ENCODE data around the gene FAM222B. TPM values are rescaled to one million over a fixed set of nuclear protein-coding genes. Genes with fewer than 3 reads are reported as not detected.

The FAM222B gene
- total and polyA plus RNA-seq, 2 donors (not counting 1 experiment from before 2014, with no cell fraction given): 10.8 to 23.1 TPM

- 53% methylated on average over 18 of the region's 20 CpGs for WGBS (ENCODE audit: insufficient coverage)
- no peak overlapping the region for H3K4me3 Mint-ChIP-seq
- H4K20me1 ChIP-seq (ENCODE audit: control insufficient read depth, insufficient read depth, low read length, poor library complexity, severe bottlenecking): peaks cover 70% of the 10 kb centered on the region
Observed at GRCh38 chr17:28750178-28751047, 92.2 kb downstream of the FAM222B start.

More at GRCh38 chr17:28750178-28751047, 92.2 kb downstream of the FAM222B start:
- no peaks in the 10 kb centered on the region for H3K9me3 Mint-ChIP-seq (ENCODE audit: insufficient read depth)
- Histone ChIP-seq H3K36me3 (replicated peaks in 1 of 2; ENCODE audit: control extremely low read depth in 1 of 2, control insufficient read depth in 1 of 2, extremely low read depth in 1 of 2, insufficient read depth in 2 of 2, low read length in 1 of 2) (peaks cover 0 to 63% of the 10 kb centered on the region in 2 experiments), H3K9me3 (ENCODE audit: control extremely low read depth in 1 of 3, control insufficient read depth in 2 of 3, insufficient read depth in 1 of 3, low read length in 2 of 3) (no peaks in the 10 kb centered on the region), H3K9ac (ENCODE audit: low read length) (no peak overlapping the region), H3K4me3 (ENCODE audit: control extremely low read depth in 1 of 5, extremely low read depth in 1 of 5, insufficient read depth in 1 of 5, low read depth in 2 of 5, low read length in 4 of 5) (no peak overlapping the region), H3K27ac (ENCODE audit: low read length in 2 of 2) (peak overlapping the region in 1 of 2 donors; percentile 41), H2AFZ (ENCODE audit: insufficient read depth, low read depth, low read length, poor library complexity, severe bottlenecking) (no peak overlapping the region), H3K27me3 (replicated peaks in 1 of 4; ENCODE audit: control extremely low read depth in 1 of 4, control insufficient read depth in 3 of 4, insufficient read depth in 4 of 4, low read length in 3 of 4) (no peaks in the 10 kb centered on the region), H3K4me2 (replicated peaks; ENCODE audit: low read depth, low read length, poor library complexity, severe bottlenecking) (peak overlapping the region; percentile 20), H3K79me2 (ENCODE audit: control insufficient read depth, insufficient read depth, low read length) (peaks cover 53% of the 10 kb centered on the region), H3K4me1 (ENCODE audit: control insufficient read depth in 2 of 2, insufficient read depth in 2 of 2, low read length in 2 of 2) (peaks cover 32 to 34% of the 10 kb centered on the region in 2 donors)
- ChIA-PET POLR2A (interaction anchor here (0.6 to 16.2 kb wide), 10 partner anchors 9 to 203 kb away, joined by 3 to 511 read pairs (median 6); partner anchors contain the start of genes FLOT2, NEK8, PROCA1 and RPL23A), CTCF (interaction anchor here (0.6 to 18.9 kb wide), 21 partner anchors 9 to 215 kb away, joined by 3 to 1020 read pairs (median 4); partner anchors contain the start of genes BLTP2, DHRS13, FLOT2 and NEK8)
- H3K27ac Mint-ChIP-seq: peak overlapping the region; percentile 67
- peaks cover 42% of the 10 kb centered on the region for H3K4me1 Mint-ChIP-seq
- TF ChIP-seq EZH2 (IDR thresholded peaks at IDR 0.05; ENCODE audit: borderline replicate concordance, insufficient read depth, low read depth, low read length, poor library complexity, severe bottlenecking): no peak
- peak; percentile 100 for TF ChIP-seq CTCF (IDR thresholded peaks at IDR 0.05)
- ATAC-seq (ENCODE audit: low read depth): peak; percentile 97
- intact Hi-C loops (cut with micrococcal nuclease): loop anchor here (1.0 to 5.0 kb wide), 2 partner anchors 23 to 33 kb away; partner anchors contain the start of genes RAB34 and RPL23A
- DNase-seq: peak; percentile 93
- H3K27me3 Mint-ChIP-seq: no peaks in the 10 kb centered on the region
